BLaER1 treated with 17β-estradiol and CSF1 and Interleukin-3, amounts not matched to agents 10 nM and 100 nM (cell line): ENCODE data around the gene TWIST2.

Experiments used
- H3K27ac ChIP-seq, 11 experiments: shearing (Covaris generic); formaldehyde crosslinking; 2 replicates each; pipeline ENCODE4 v1.8.1; 2022
- H3K27me3 ChIP-seq, 11 experiments: shearing (Covaris generic); formaldehyde crosslinking; 2 replicates each; pipeline ENCODE4 v1.8.1; 2022
- H3K36me3 ChIP-seq, 11 experiments: shearing (Covaris generic); formaldehyde crosslinking; 2 replicates each; pipeline ENCODE4 v1.8.1; 2022
- H3K4me1 ChIP-seq, 10 experiments: shearing (Covaris generic); formaldehyde crosslinking; 2 replicates each; pipeline ENCODE4 v1.8.1; 2022
- H3K4me2 ChIP-seq, 11 experiments: shearing (Covaris generic); formaldehyde crosslinking; 2 replicates each; pipeline ENCODE4 v1.8.1; 2022
- H3K4me3 ChIP-seq, 10 experiments: shearing (Covaris generic); formaldehyde crosslinking; 2 replicates each; pipeline ENCODE4 v1.8.1; 2022
- H3K9ac ChIP-seq, 11 experiments: shearing (Covaris generic); formaldehyde crosslinking; 2 replicates each; pipeline ENCODE4 v1.8.1; 2022
- H3K9me3 ChIP-seq, 11 experiments: shearing (Covaris generic); formaldehyde crosslinking; replicated peaks in 1 of 11; 2 replicates each; pipeline ENCODE4 v1.8.1; 2022
- H4K20me1 ChIP-seq, 11 experiments: shearing (Covaris generic); formaldehyde crosslinking; 2 replicates each; pipeline ENCODE4 v1.8.1; 2022
- Cebpa-rat ChIP-seq, 11 experiments: shearing (Covaris generic); IDR thresholded peaks; 2 replicates each; pipeline ENCODE4 v1.8.1; 2022

Gene TWIST2

GRCh38 chr2:238950551-238950950 lies 102.7 kb downstream of the TWIST2 start:
- peaks cover 3 to 72% (median 29%) of the 10 kb centered on the region in 11 experiments; a peak in 15 of 22 replicates for H3K27me3 ChIP-seq
- H3K9me3 ChIP-seq, result peaks cover 11 to 14% (median 12%) of the 10 kb centered on the region in 11 experiments
- no peaks in the 10 kb centered on the region for H3K36me3 ChIP-seq
- H3K27ac ChIP-seq, result no peak overlapping the region
- peaks cover 27 to 44% (median 33%) of the 10 kb centered on the region in 10 experiments for H3K4me1 ChIP-seq
- no peak for TF ChIP-seq Cebpa-rat (IDR thresholded peaks at IDR 0.05)
- H3K9ac ChIP-seq, result no peak overlapping the region
- no peak overlapping the region for H3K4me2 ChIP-seq
- no peak overlapping the region for H3K4me3 ChIP-seq
- H4K20me1 ChIP-seq, result peaks cover 0 to 34% (median 13%) of the 10 kb centered on the region in 11 experiments; a peak in 15 of 22 replicates

GRCh38 chr2:238952261-238952919 lies 104.5 kb downstream of the TWIST2 start:
- H4K20me1 ChIP-seq, result peaks cover 0 to 26% (median 5%) of the 10 kb centered on the region in 11 experiments; a peak in 15 of 22 replicates
- H3K36me3 ChIP-seq, result no peaks in the 10 kb centered on the region
- no peak overlapping the region for H3K9ac ChIP-seq
- H3K9me3 ChIP-seq, result no peaks in the 10 kb centered on the region; a peak in 1 of 22 replicates
- H3K4me1 ChIP-seq, result peaks cover 26 to 46% (median 31%) of the 10 kb centered on the region in 10 experiments
- no peak overlapping the region for H3K4me3 ChIP-seq
- no peak overlapping the region for H3K27ac ChIP-seq
- no peak for TF ChIP-seq Cebpa-rat (IDR thresholded peaks at IDR 0.05)
- H3K4me2 ChIP-seq, result no peak overlapping the region
- peaks cover 3 to 55% (median 25%) of the 10 kb centered on the region in 11 experiments; a peak in 15 of 22 replicates for H3K27me3 ChIP-seq

GRCh38 chr2:238954841-238955591 lies 107.1 kb downstream of the TWIST2 start:
- H3K4me2 ChIP-seq, result peak overlapping the region in 4 of 11 experiments; percentile 15 to 35 (median 24); a peak in 5 of 22 replicates
- no peak overlapping the region for H3K27ac ChIP-seq
- H3K9ac ChIP-seq, result no peak overlapping the region

GRCh38 chr2:238955648-238956531 lies 108.0 kb downstream of the TWIST2 start:
- Histone ChIP-seq H3K9ac (no peak overlapping the region), H3K27ac (no peak overlapping the region), H3K27me3 (peaks cover 0 to 33% (median 6%) of the 10 kb centered on the region in 11 experiments; a peak in 11 of 22 replicates), H3K9me3 (peaks cover 8 to 24% (median 15%) of the 10 kb centered on the region in 11 experiments; a peak in 20 of 22 replicates), H3K4me2 (peak overlapping the region in 10 of 11 experiments; percentile 15 to 80 (median 50); a peak in 15 of 22 replicates), H3K4me1 (peaks cover 6 to 22% (median 12%) of the 10 kb centered on the region in 10 experiments; a peak in 19 of 20 replicates), H4K20me1 (0 out of 22 replicates have a peak, but pooled peaks cover 0 to under 1% (median 0%) of the 10 kb centered on the region in 11 experiments), H3K4me3 (no peak overlapping the region), H3K36me3 (no peaks in the 10 kb centered on the region)
- no peak for TF ChIP-seq Cebpa-rat (IDR thresholded peaks at IDR 0.05)

More at GRCh38 chr2:238954841-238955591, 107.1 kb downstream of the TWIST2 start:
- Histone ChIP-seq H3K36me3 (no peaks in the 10 kb centered on the region), H4K20me1 (0 out of 22 replicates have a peak, but pooled peaks cover 0 to 7% (median 0%) of the 10 kb centered on the region in 11 experiments), H3K4me1 (peaks cover 6 to 22% (median 12%) of the 10 kb centered on the region in 10 experiments; a peak in 19 of 20 replicates), H3K9me3 (peaks cover 1 to 15% (median 8%) of the 10 kb centered on the region in 11 experiments; a peak in 17 of 22 replicates), H3K27me3 (peaks cover 0 to 42% (median 14%) of the 10 kb centered on the region in 11 experiments; a peak in 12 of 22 replicates), H3K4me3 (no peak overlapping the region)
- TF ChIP-seq Cebpa-rat (IDR thresholded peaks at IDR 0.05), result no peak

GRCh38 chr2:238956676-238957075 lies 108.8 kb downstream of the TWIST2 start:
- Histone ChIP-seq H3K4me3 (no peak overlapping the region), H3K36me3 (no peaks in the 10 kb centered on the region), H3K4me1 (peaks cover 6 to 22% (median 12%) of the 10 kb centered on the region in 10 experiments; a peak in 19 of 20 replicates), H3K4me2 (peak overlapping the region in 10 of 11 experiments; percentile 35 to 80 (median 62); a peak in 21 of 22 replicates), H3K27me3 (peaks cover 0 to 25% (median 0%) of the 10 kb centered on the region in 11 experiments; a peak in 8 of 22 replicates), H3K27ac (peak overlapping the region in 5 of 11 experiments; percentile 6 to 50 (median 39); a peak in 5 of 22 replicates), H4K20me1 (no peaks in the 10 kb centered on the region), H3K9ac (0 out of 22 replicates have a peak overlapping the region, but pooled peaks of 1 of the 11 experiments have one; percentile 11), H3K9me3 (peaks cover 10 to 29% (median 20%) of the 10 kb centered on the region in 11 experiments; a peak in 20 of 22 replicates)
- no peak for TF ChIP-seq Cebpa-rat (IDR thresholded peaks at IDR 0.05)
